ENCODE results near the gene MSLN. TPM values are rescaled to one million over a fixed set of nuclear protein-coding genes. Genes with fewer than 3 reads are reported as not detected.

Gene MSLN
- polyA plus RNA-seq, 2 of the 4 experiments (the other 2 are of a cell fraction), result 2.4 to 3.6 TPM

GRCh38 chr16:787978-788398 lies 27.5 kb downstream of the MSLN start, which contains the start of gene RPUSD1:
Gene RPUSD1, minus strand, starts transcription at chr16:788381. Its CDS starts 644 bp downstream, at chr16:787737.
- ATAC-seq (peak; percentile 4 to 8; a peak in 4 of 6 replicates), FAIRE-seq (no peak), DNase-seq (ENCODE audit: low read depth in 1 of 2, low spot score in 1 of 2) (no peak)
- Histone ChIP-seq H3K9me3 (no peaks in the 10 kb centered on the region), H3K4me1 (peaks cover 24% of the 10 kb centered on the region), H3K27ac (peak within 1 kb of the TSS; percentile 84 to 92), H3K4me2 (peak within 1 kb of the TSS; percentile 100), H3K4me3 (peak within 1 kb of the TSS; percentile 93)
- ChIA-PET CTCF (interaction anchor here (0.7 to 10.1 kb wide), 8 partner anchors 9 to 269 kb away, joined by 3 to 205 read pairs (median 23); partner anchors contain the start of genes CIAO3, METRN and MSLN), POLR2A (interaction anchor here (1.0 to 1.8 kb wide), 8 partner anchors 13 to 81 kb away, joined by 3 to 8 read pairs (median 4); partner anchors contain the start of genes ANTKMT, GNG13 and METRN)
- TF ChIP-seq RFX5 (IDR thresholded peaks at IDR 0.05), result no peak
- no peak for TF ChIP-seq RARB (CRISPR knock-in tag; IDR thresholded peaks at IDR 0.05)
- TF ChIP-seq POLR2AphosphoS2 (conservative IDR thresholded peaks at IDR 0.05; ENCODE audit: low read length), result no peak
- no peak for TF ChIP-seq RAD21 (conservative IDR thresholded peaks at IDR 0.05 in 1 of 2, IDR thresholded peaks at IDR 0.05 in 1 of 2)
- no peak for TF ChIP-seq ZC3H11A (IDR thresholded peaks at IDR 0.05)
- peak in 1 of 2 experiments; percentile 44; a peak in 2 of 5 replicates for TF ChIP-seq JUN (IDR thresholded peaks at IDR 0.05)
- TF ChIP-seq KDM5A (IDR thresholded peaks at IDR 0.05), result no peak
- TF ChIP-seq, protein P1, sequence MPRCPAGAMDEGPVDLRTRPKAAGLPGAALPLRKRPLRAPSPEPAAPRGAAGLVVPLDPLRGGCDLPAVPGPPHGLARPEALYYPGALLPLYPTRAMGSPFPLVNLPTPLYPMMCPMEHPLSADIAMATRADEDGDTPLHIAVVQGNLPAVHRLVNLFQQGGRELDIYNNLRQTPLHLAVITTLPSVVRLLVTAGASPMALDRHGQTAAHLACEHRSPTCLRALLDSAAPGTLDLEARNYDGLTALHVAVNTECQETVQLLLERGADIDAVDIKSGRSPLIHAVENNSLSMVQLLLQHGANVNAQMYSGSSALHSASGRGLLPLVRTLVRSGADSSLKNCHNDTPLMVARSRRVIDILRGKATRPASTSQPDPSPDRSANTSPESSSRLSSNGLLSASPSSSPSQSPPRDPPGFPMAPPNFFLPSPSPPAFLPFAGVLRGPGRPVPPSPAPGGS (IDR thresholded peaks at IDR 0.05), result no peak
- no peak for TF ChIP-seq HMGXB4 (CRISPR knock-in tag; IDR thresholded peaks at IDR 0.05; ENCODE audit: borderline replicate concordance)
- TF ChIP-seq NPAS2 (CRISPR knock-in tag; IDR thresholded peaks at IDR 0.05; ENCODE audit: borderline replicate concordance), result no peak
- TF ChIP-seq CHD4 (IDR thresholded peaks at IDR 0.05; ENCODE audit: borderline replicate concordance), result no peak
- TF ChIP-seq POLR2A (IDR thresholded peaks at IDR 0.05; ENCODE audit: low read length), result peak; percentile 52; the same call in 1 of the 2 replicates
- no peak for TF ChIP-seq ZNF302 (CRISPR knock-in tag; IDR thresholded peaks at IDR 0.05)
- TF ChIP-seq TFCP2L1 (CRISPR knock-in tag; IDR thresholded peaks at IDR 0.05), result no peak
- TF ChIP-seq HOXB5 (CRISPR knock-in tag; IDR thresholded peaks at IDR 0.05), result no peak
- peak; percentile 56; the same call in 1 of the 2 replicates for TF ChIP-seq PHF8 (IDR thresholded peaks at IDR 0.05; ENCODE audit: borderline replicate concordance, low read depth)
- TF ChIP-seq, protein P2, sequence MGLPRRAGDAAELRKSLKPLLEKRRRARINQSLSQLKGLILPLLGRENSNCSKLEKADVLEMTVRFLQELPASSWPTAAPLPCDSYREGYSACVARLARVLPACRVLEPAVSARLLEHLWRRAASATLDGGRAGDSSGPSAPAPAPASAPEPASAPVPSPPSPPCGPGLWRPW (IDR thresholded peaks at IDR 0.05), result no peak
- TF ChIP-seq ZSCAN20 (CRISPR knock-in tag; IDR thresholded peaks at IDR 0.05), result no peak
- TF ChIP-seq MAFK (IDR thresholded peaks at IDR 0.05; ENCODE audit: partially characterized antibody), result no peak
- no peak for TF ChIP-seq RNF2 (IDR thresholded peaks at IDR 0.05; ENCODE audit: borderline replicate concordance, low read depth)
- TF ChIP-seq TP53 (CRISPR knock-in tag; IDR thresholded peaks at IDR 0.05), result no peak
- TF ChIP-seq MAZ (IDR thresholded peaks at IDR 0.05; ENCODE audit: borderline replicate concordance, low read depth, low read length), result no peak
- WGBS (ENCODE audit: missing lambda C conversion rate), result no CpG with 5 or more reads among the region's 45 CpGs

- peaks cover 24% of the 10 kb centered on the region for H3K4me1 ChIP-seq
- POLR2A ChIA-PET, result interaction anchor here (1.0 to 1.8 kb wide), 8 partner anchors 12 to 82 kb away, joined by 3 to 8 read pairs (median 4); partner anchors contain the start of genes ANTKMT, GNG13 and METRN
- no peaks in the 10 kb centered on the region for H3K9me3 ChIP-seq
- WGBS (ENCODE audit: missing lambda C conversion rate), result 0% methylated on average over 42 of the region's 97 CpGs
- peak within 1 kb of the TSS; percentile 100 for H3K4me2 ChIP-seq
- FAIRE-seq (no peak), DNase-seq (ENCODE audit: low read depth in 1 of 2, low spot score in 1 of 2) (peak; percentile 86 to 92), ATAC-seq (peak; percentile 51 to 75)
- CTCF ChIA-PET, result interaction anchor here (0.7 to 9.9 kb wide), 9 partner anchors 10 to 269 kb away, joined by 3 to 169 read pairs (median 4); partner anchors contain the start of genes CIAO3, METRN and MSLN
- peak within 1 kb of the TSS; percentile 93 for H3K4me3 ChIP-seq
- peak within 1 kb of the TSS; percentile 84 to 92 for H3K27ac ChIP-seq
- 0 out of 5 replicates have a peak, but pooled peaks of 1 of the 2 experiments have one; percentile 42 for TF ChIP-seq JUN (IDR thresholded peaks at IDR 0.05)
- no peak for TF ChIP-seq HOXA7 (CRISPR knock-in tag; IDR thresholded peaks at IDR 0.05)
- TF ChIP-seq MAZ (IDR thresholded peaks at IDR 0.05; ENCODE audit: borderline replicate concordance, low read depth, low read length), result no peak
- TF ChIP-seq NPAS2 (CRISPR knock-in tag; IDR thresholded peaks at IDR 0.05; ENCODE audit: borderline replicate concordance), result no peak
- no peak for TF ChIP-seq CHD4 (IDR thresholded peaks at IDR 0.05; ENCODE audit: borderline replicate concordance)
- TF ChIP-seq RARB (CRISPR knock-in tag; IDR thresholded peaks at IDR 0.05), result no peak
- no peak for TF ChIP-seq HDAC2 (IDR thresholded peaks at IDR 0.05)
- TF ChIP-seq FOSB (CRISPR knock-in tag; IDR thresholded peaks at IDR 0.05), result no peak
- TF ChIP-seq HMGXB4 (CRISPR knock-in tag; IDR thresholded peaks at IDR 0.05; ENCODE audit: borderline replicate concordance), result no peak
- TF ChIP-seq, protein P3, sequence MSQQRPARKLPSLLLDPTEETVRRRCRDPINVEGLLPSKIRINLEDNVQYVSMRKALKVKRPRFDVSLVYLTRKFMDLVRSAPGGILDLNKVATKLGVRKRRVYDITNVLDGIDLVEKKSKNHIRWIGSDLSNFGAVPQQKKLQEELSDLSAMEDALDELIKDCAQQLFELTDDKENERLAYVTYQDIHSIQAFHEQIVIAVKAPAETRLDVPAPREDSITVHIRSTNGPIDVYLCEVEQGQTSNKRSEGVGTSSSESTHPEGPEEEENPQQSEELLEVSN (IDR thresholded peaks at IDR 0.05; ENCODE audit: borderline replicate concordance, low read depth), result peak; percentile 77
- no peak for TF ChIP-seq FOSL2 (IDR thresholded peaks at IDR 0.05)
- no peak for TF ChIP-seq FOSL2 (CRISPR knock-in tag; IDR thresholded peaks at IDR 0.05)
- TF ChIP-seq NFE2L2 (conservative IDR thresholded peaks at IDR 0.05; ENCODE audit: low read length), result no peak
- TF ChIP-seq POLR2AphosphoS2 (conservative IDR thresholded peaks at IDR 0.05; ENCODE audit: low read length), result no peak
- TF ChIP-seq, protein P4, sequence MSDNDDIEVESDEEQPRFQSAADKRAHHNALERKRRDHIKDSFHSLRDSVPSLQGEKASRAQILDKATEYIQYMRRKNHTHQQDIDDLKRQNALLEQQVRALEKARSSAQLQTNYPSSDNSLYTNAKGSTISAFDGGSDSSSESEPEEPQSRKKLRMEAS (IDR thresholded peaks at IDR 0.05), result peak; percentile 68
Observed at GRCh38 chr16:788399-789126, 28.0 kb downstream of the MSLN start, which contains the start of gene CHTF18. Gene CHTF18, plus strand, starts transcription at chr16:788620. Its CDS starts 65 bp downstream, at chr16:788685.
